ENCODE results near the gene ACADVL.

ACADVL gene

DNA sequence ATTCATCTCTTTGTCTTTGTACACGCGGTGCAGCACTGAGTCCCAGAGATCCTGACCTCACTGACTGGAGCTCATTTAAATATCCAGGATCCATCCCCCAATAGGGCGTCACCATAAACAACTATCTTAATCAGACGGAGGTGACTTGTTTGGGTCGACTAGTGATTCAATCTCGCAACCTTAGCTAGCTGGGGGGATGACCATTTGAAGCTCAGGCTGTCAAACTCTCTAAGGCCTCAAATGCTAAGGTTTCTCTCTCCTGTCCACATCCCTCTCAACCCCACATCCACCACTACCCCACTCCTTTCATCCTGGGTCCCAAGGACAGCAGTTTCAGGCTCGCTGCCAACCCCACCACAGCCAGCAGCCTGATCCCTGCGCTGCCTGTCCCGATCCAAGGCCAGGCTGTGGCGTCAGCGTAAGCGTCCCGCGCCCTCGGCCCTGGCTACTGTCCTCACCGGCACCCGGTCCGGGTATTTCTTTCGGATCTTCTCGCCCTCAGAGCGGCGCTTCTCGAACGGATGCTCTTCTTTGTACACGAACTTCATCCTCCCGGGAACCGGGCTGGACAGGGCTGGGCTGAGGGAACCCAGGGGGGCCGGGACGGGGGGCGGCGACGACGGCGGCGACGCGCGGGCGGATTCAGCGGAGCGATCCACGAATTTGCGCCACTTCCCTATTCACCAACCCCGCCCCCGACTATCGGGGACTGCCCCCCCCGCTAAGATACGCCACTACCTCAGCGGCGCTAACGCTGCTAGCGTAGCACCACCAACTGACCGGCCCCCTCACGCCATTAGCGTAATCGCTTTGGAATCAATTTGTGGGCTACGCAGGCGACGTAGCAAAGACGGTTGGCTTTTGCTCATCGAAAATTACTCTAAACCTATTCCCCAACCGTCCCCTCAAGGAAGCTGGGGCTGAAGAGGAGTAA is 22.3 kb downstream of the ACADVL start, which contains the start of gene GABARAP:
Gene GABARAP (minus strand): TSS at position 667 of the 934 bp plus-strand sequence. CDS start 119 bp downstream, at position 548.
- TF ChIP-seq, protein P1, sequence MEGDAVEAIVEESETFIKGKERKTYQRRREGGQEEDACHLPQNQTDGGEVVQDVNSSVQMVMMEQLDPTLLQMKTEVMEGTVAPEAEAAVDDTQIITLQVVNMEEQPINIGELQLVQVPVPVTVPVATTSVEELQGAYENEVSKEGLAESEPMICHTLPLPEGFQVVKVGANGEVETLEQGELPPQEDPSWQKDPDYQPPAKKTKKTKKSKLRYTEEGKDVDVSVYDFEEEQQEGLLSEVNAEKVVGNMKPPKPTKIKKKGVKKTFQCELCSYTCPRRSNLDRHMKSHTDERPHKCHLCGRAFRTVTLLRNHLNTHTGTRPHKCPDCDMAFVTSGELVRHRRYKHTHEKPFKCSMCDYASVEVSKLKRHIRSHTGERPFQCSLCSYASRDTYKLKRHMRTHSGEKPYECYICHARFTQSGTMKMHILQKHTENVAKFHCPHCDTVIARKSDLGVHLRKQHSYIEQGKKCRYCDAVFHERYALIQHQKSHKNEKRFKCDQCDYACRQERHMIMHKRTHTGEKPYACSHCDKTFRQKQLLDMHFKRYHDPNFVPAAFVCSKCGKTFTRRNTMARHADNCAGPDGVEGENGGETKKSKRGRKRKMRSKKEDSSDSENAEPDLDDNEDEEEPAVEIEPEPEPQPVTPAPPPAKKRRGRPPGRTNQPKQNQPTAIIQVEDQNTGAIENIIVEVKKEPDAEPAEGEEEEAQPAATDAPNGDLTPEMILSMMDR (IDR thresholded peaks at IDR 0.05) = no peak

DNA sequence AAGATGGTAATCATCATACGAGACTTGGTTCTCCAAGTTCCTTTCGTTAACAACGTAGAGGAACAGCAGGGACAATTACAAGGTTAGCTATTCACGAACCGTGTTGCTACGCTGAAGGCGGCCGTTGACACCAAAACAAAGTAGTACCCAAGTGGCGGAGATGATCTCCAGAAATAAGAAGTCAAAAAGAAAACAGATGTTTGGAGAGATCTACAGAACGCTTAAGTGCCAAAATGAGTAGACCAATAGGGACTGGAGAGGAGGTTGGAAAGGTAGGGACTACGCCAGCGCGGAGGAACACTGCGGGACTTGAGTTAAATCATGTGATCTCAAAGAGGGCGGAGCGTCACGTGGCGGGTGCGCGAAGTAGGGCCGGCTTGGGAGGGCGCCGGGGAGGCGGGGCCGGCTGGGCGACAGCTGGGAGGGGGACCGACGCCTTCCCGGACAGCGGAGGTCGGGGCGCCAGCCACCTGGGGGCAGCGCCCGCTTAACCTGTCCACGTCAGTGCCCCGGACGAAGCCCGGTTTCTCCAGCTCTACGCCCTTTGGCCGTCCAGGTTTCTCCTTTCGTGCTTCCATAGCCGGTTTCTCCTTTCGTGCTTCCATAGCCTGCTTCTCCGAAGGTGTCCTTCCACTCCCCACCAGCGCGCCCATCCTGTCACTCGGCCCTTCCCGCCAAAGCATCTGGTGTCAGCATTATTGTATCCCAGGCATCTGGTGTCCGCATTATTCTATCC is 23.1 kb downstream of the ACADVL start:
- TF ChIP-seq, protein P1 (IDR thresholded peaks at IDR 0.05) = no peak

DNA sequence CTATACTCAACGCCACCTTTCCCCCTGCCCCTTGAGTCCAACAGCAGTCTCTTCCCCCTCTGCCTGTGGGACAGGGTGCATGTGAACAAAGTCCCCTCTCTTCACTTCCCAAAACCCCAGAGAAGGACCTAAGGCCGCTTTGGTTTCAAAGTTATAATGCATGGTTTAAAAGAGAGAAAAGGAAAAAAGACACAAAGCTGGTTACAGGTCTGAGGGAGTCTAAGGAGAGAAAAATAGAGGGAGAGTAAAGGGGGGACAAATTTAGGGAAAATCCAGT is 23.7 kb downstream of the ACADVL start:
- TF ChIP-seq, protein P1 (IDR thresholded peaks at IDR 0.05) = no peak

DNA sequence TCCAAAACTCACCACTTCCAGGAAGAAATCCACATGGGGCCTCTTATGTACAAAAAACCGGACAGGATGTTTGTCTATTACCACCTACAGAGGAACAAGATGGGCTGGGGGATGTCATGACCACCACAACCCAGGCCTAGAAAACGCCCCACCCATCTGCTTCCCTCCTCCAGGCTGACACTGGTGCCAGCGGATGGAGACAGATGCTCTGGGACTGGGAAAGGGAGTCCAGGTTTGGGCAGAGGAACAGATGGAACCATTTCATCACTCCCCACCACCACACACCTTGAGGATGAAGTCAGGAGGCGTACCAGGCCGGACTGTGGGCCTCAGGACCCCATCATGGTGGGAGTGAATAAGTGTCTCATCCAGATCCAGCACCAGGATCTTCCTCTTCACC is 27.0 kb downstream of the ACADVL start:
- TF ChIP-seq, protein P1 (IDR thresholded peaks at IDR 0.05) = no peak

DNA sequence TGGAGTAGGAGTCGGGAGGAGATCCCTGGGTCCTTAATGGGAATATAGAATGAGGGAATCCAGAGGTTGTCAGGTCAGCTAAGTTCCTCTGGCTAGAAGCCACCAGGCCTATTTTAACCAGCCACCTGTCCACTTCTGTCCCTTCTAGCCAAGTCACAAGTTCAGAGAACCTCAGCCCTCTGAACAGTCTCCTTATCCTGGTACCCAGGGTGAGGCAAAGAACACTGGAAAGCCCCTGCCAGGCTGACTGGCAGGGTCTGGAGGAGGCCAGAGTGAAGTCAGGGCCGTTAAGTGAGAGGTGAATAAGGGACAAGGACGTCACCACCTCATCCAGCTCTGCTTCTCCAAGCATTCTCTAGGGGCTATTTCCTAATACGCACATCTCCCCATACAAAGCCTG is 29.1 kb downstream of the ACADVL start:
- TF ChIP-seq, protein P1 (IDR thresholded peaks at IDR 0.05) = no peak

DNA sequence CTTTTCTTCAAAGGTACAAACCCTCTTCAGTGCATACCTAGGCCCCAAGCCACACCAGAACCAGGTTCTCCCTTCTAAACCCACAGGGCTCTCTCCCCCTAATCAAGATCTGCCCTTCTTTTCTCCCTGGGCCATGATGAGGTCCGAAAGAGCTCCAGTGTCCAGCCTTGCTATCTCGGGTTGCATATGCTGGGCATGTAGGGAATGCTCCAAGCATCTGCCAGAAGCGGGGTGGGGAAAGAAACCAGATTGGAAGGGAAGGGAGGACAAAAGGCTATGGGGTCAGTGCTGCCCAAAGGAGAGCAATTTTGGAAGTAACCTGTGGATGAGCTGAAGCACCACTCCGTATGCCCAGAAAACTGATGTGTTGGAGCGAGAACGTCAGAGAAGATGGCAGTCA is 29.5 kb downstream of the ACADVL start:
- TF ChIP-seq, protein P1 (IDR thresholded peaks at IDR 0.05) = no peak

DNA sequence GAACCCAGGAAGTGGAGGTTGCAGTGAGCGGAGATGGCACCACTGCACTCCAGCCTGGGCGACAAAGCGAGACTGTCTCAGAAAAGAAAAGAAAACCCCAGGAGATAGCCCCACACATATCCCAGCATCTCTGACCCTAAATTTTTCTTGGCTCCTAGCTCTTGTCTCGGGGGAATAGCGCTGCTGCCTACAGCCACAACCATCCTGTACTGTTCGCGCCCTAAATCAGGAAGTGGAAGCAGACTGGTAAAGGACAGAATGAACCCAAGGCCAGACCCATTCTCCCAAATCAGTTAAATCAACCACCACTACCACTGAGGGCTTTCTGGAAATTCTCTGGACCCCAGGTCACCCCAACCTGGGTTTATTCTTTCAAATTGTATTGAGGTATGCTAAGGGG is 30.1 kb downstream of the ACADVL start:
- TF ChIP-seq, protein P1 (IDR thresholded peaks at IDR 0.05) = no peak
